Stomach (tissue), 9 donors: ENCODE results near the gene ZNF787. TPM values are rescaled to one million over a fixed set of nuclear protein-coding genes. Genes with fewer than 3 reads are reported as not detected.

Source experiments
- DNase-seq, 2 donors: peaks; one replicate each; pipeline versions ENCODE4 v3.0.0 to v3.0.0-alpha.2; 2013 to 2019
- H3K27ac ChIP-seq, 5 donors: fragments of 200-600 bp in 4 of 5; sonication (generic) in 4 of 5; one replicate each; pipeline ENCODE4 v1.5.1; 2013 to 2019; ENCODE audit warnings: mild to moderate bottlenecking in 1 of 5, moderate library complexity in 1 of 5
- H3K27me3 ChIP-seq, 3 donors: fragments of 200-600 bp; sonication (generic); one replicate each; pipeline ENCODE4 v1.5.1; 2017 to 2019; ENCODE audit warnings: mixed run types in 1 of 3
- H3K36me3 ChIP-seq, 4 donors: fragments of 200-600 bp; sonication (generic); 1 replicate in 3 of 4; 2 replicates in 1 of 4; pipeline ENCODE4 v1.5.1; 2016 to 2019
- H3K4me1 ChIP-seq, 4 donors: fragments of 200-600 bp; sonication (generic); one replicate each; pipeline ENCODE4 v1.5.1; 2016 to 2019
- H3K4me3 ChIP-seq, 4 donors: fragments of 200-600 bp; sonication (generic) in 3 of 4; one replicate each; pipeline ENCODE4 v1.5.1; 2016 to 2019; ENCODE audit warnings: mild to moderate bottlenecking in 1 of 4
- H3K9me3 ChIP-seq, 4 donors: fragments of 200-600 bp; sonication (generic); one replicate each; pipeline ENCODE4 v1.5.1; 2016 to 2019
- CTCF ChIP-seq, 7 experiments: fragments of 450-650 bp in 4 of 7; fragments of 200-600 bp in 3 of 7; sonication (generic) in 3 of 7; IDR thresholded peaks; one replicate each; pipeline ENCODE4 v1.5.1; 2016 to 2019; ENCODE audit warnings: antibody characterized with exemption in 7 of 7, control low read depth in 2 of 7, mild to moderate bottlenecking in 1 of 7
- EP300 ChIP-seq: sonication (generic); formaldehyde crosslinking; IDR thresholded peaks from one replicate; pipeline ENCODE4 v1.6.1; 2017; ENCODE audit warnings: antibody characterized with exemption
- POLR2A ChIP-seq, 4 donors: fragments of 450-650 bp; IDR thresholded peaks; one replicate each; pipeline ENCODE4 v1.6.1; 2016; ENCODE audit warnings: antibody characterized with exemption in 4 of 4, control low read depth in 2 of 4, mild to moderate bottlenecking in 1 of 4, moderate library complexity in 1 of 4
- POLR2AphosphoS5 ChIP-seq, 3 donors: sonication (generic); formaldehyde crosslinking; IDR thresholded peaks; one replicate each; pipeline ENCODE4 v1.6.1; 2016; ENCODE audit warnings: antibody characterized with exemption in 3 of 3
- WGBS, 5 donors: extraction: QIAGEN DNeasy Blood & Tissue Kit in 3 of 5; methylation state at CpG; one replicate each; pipeline versions ENCODE4 v1.1.5 to v1.1.7; 2013 to 2018; 5-methylcytosine and 5-hydroxymethylcytosine counted together
- intact Hi-C: fragments of 100-400 bp; cut with DNase I; formaldehyde crosslinking; loops from one replicate; pipeline ENCODE4 v1.15.1; 2023; ENCODE audit warnings: low total_unique reads
- polyA plus RNA-seq, 3 donors: library from polyadenylated mRNA; stranded (reverse); fragments of 200-250 nt; gene quantifications; one replicate each; pipeline ENCODE4 v1.2.3, GENCODE V29; 2013
- total RNA-seq, 5 donors: library from RNA; depleted of rRNA; stranded (reverse); fragments of >200 nt; gene quantifications; one replicate each; pipeline versions ENCODE4 v1.1.0 to v1.2.3, GENCODE V29; 2014 to 2016
- donor health status: healthy with polysubstance abuse.
- donor health status: Bipolar disorder and iron deficiency.
- donor health status: healthy.

ZNF787 gene
- total and polyA plus RNA-seq, 8 donors: 2.7 to 77.3 (median 27.2) TPM

GRCh38 chr19:56076498-56076897 lies 44.6 kb downstream of the ZNF787 start:
- no peaks in the 10 kb centered on the region for H3K9me3 ChIP-seq
- no peaks in the 10 kb centered on the region for H3K36me3 ChIP-seq
- TF ChIP-seq CTCF (IDR thresholded peaks at IDR 0.05): peak in 5 of 7 experiments; percentile 70 to 84 (median 81)
- no peak for TF ChIP-seq EP300
- peaks cover 9 to 14% (median 9%) of the 10 kb centered on the region in 4 donors for H3K4me1 ChIP-seq
- peak; percentile 72 to 82 for DNase-seq
- WGBS, 5 donors: 0 to 18% (median 6%) methylated on average over 4 to 5 of the region's 5 CpGs
- H3K4me3 ChIP-seq: no peak overlapping the region
- intact Hi-C loops: loop anchor here (5.0 to 10.0 kb wide), 2 partner anchors 96 to 248 kb away; no protein-coding TSS in a partner anchor
- H3K27me3 ChIP-seq: peaks cover 0 to 9% (median 0%) of the 10 kb centered on the region in 3 donors
- no peak overlapping the region for H3K27ac ChIP-seq

DNA sequence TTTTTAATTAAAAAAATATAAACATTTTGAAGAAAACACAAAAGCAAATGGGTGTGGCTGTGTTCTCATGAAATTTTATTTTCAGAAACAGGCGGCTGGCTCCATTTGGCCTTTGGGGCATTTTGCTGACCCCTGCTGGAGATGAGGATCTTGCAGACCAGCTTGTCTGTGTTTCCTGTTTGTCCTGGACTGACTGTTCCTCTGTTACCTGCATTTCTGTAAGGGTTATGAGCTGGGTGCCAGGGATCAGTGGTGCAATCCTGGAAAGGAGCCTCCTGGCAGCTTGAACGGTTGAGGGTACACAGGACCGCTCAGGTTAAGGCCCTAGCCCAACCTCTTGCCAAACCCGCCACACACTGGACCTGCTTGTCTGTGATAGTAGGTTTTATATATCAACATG lies 49.9 kb downstream of the ZNF787 start:
- H3K4me3 ChIP-seq: no peak overlapping the region
- TF ChIP-seq CTCF (IDR thresholded peaks at IDR 0.05): no peak
- no peak for TF ChIP-seq POLR2AphosphoS5 (IDR thresholded peaks at IDR 0.05)
- TF ChIP-seq EP300: no peak
- no peak for TF ChIP-seq POLR2A (IDR thresholded peaks at IDR 0.05)
- H3K9me3 ChIP-seq: no peaks in the 10 kb centered on the region
- H3K27ac ChIP-seq: no peak overlapping the region
- intact Hi-C loops: loop anchor here (10.0 kb wide), 1 partner anchor 254 kb away; no protein-coding TSS in a partner anchor
- H3K36me3 ChIP-seq: no peaks in the 10 kb centered on the region
- DNase-seq: no peak
- 28 to 60% (median 47%) methylated on average over 4 of the region's 4 CpGs for WGBS, 5 donors
- peaks cover 0 to 14% (median 9%) of the 10 kb centered on the region in 3 donors for H3K27me3 ChIP-seq
- H3K4me1 ChIP-seq: peaks cover 7 to 9% (median 7%) of the 10 kb centered on the region in 4 donors

DNA sequence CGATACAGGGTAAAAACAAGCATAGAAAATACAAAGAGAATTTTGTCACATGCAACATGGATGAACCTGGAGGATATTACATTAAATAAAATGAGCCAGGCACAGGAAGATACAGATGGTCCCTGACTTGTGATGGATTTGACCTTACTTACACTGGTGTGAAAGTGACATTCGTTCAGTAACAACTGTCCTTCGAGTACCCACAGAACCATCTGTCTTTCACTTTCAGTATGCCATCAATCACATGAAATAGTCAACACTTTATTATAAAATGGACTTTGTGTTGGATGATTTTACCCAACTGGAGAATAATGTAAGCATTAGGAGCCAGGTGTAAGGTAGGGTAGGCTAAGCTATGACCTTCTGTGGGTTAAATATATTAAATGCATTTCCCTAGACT lies 51.5 kb downstream of the ZNF787 start:
- H3K27me3 ChIP-seq: peaks cover 0 to 21% (median 14%) of the 10 kb centered on the region in 3 donors
- H3K36me3 ChIP-seq: no peaks in the 10 kb centered on the region
- WGBS, 5 donors: 44 to 69% (median 50%) methylated on average over 3 of the region's 3 CpGs
- H3K9me3 ChIP-seq: no peaks in the 10 kb centered on the region
- H3K4me1 ChIP-seq: peaks cover 8 to 10% (median 9%) of the 10 kb centered on the region in 4 donors
- intact Hi-C loops: loop anchor here (10.0 kb wide), 2 partner anchors 255 to 275 kb away; no protein-coding TSS in a partner anchor
- no peak overlapping the region for H3K27ac ChIP-seq
- no peak overlapping the region for H3K4me3 ChIP-seq
- DNase-seq: no peak
- TF ChIP-seq EP300 (no peak), POLR2A (IDR thresholded peaks at IDR 0.05) (no peak)

DNA sequence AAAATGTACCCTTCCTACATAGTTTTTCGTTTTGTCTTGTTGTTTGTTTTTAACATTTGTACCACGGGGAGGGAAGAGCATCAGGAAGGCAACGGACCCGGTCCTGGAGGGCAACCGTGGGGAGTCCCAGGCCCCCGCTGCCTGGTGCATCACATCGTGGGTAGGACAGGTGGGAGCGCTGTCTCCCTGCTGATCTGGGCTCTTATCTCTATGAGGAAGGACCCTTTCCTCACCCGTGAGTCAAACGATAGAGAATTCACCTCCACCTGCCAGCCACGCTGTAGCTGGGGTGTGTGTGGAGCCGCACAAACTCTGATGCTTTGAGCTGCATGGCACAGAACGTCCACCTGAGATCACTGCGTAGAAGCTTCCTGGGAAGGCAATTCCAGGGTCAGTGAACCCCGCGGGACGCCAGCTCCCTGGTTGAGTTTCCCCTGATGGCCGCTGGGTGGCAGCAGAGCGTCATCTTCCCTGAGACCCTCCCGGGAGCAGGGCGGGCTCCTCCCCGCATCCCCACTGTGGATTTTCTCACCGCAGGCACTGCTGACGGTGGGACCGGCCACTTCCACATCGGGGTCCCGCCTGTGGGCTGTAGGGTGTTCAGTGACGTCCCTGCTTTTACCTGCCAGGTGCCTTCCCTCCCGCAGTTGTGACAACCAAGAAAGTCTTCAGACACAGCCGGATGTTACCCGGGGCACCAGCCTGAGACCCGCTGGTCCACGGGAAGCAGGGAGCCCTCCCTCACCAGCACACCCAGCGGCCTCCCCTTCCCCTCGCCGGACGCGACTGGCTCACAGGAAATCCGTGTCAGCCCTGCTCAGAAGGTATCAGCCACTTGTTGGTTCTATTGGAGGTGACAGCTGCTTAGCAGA lies 54.7 kb downstream of the ZNF787 start:
- no peak overlapping the region for H3K27ac ChIP-seq
- peaks cover 0 to 40% (median 16%) of the 10 kb centered on the region in 3 donors for H3K27me3 ChIP-seq
- no peaks in the 10 kb centered on the region for H3K36me3 ChIP-seq
- intact Hi-C loops: loop anchor here (10.0 kb wide), 1 partner anchor 278 kb away; no protein-coding TSS in a partner anchor
- peak overlapping the region; percentile 18 to 26 (median 20) for H3K4me3 ChIP-seq
- TF ChIP-seq CTCF (IDR thresholded peaks at IDR 0.05) (peak in 5 of 7 experiments; percentile 56 to 87 (median 77)), POLR2AphosphoS5 (IDR thresholded peaks at IDR 0.05) (no peak)
- H3K4me1 ChIP-seq: peaks cover 8 to 10% (median 9%) of the 10 kb centered on the region in 4 donors
- DNase-seq: peak; percentile 74 to 86
- H3K9me3 ChIP-seq: no peaks in the 10 kb centered on the region
- WGBS, 5 donors: 3 to 7% (median 5%) methylated on average over 20 to 39 of the region's 39 CpGs
